A172 (cell line): ENCODE results near the gene UBA52. TPM values are rescaled to one million over a fixed set of nuclear protein-coding genes. Genes with fewer than 3 reads are reported as not detected.

Experiments used
- DNase-seq: peaks from one replicate; pipeline ENCODE4 v3.0.0-alpha.2; 2015; ENCODE audit warnings: low spot score
- total RNA-seq: library from RNA; depleted of rRNA; stranded (reverse); fragments of >200 nt; shearing (Covaris generic); gene quantifications from 2 replicates; pipeline ENCODE4 v1.2.3, GENCODE V29; 2014

UBA52 gene
- total RNA-seq, 1 experiment from 2014 or later = 779 TPM

DNA sequence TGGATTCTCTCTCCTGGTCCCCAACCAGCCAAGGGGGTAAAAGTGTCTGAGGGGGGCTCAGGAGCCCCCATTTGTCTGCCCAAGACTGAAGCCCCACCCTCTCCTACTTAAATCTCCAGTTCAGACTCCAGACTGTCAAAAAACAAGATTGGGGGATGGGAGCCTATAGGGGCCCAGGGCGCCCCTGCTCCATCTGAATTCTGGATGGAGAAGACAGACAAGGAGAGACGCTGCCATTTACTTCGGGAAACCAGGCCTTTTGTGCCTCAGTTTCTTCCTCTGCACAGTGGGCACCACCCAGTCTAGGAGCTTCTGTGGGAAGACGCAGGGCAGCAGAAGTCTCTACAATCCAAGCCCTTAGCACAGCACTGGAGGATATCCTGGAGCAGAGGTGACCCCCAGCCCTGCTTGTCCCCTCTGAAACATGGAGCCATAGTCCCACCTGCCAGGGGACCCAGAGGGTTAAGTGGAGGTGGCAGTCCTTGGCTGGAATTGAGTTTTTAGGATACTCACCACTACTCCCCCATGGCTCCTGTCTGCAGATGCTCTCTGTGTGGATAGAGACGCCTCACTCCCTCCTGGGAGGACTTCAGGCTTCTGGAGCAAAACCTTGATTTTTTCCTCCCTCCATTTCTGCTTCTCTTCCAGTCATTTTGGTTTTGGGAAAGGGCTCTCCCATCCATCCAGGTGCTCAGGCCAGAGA, 36.6 kb downstream of the UBA52 start:
- DNase-seq = no peak

GRCh38 chr19:18608805-18609716, 37.4 kb downstream of the UBA52 start:
- no peak for DNase-seq

GRCh38 chr19:18609717-18610051, 38.0 kb downstream of the UBA52 start:
- no peak for DNase-seq

- no peak for DNase-seq
Measured at GRCh38 chr19:18610245-18610555, 38.5 kb downstream of the UBA52 start.

DNA sequence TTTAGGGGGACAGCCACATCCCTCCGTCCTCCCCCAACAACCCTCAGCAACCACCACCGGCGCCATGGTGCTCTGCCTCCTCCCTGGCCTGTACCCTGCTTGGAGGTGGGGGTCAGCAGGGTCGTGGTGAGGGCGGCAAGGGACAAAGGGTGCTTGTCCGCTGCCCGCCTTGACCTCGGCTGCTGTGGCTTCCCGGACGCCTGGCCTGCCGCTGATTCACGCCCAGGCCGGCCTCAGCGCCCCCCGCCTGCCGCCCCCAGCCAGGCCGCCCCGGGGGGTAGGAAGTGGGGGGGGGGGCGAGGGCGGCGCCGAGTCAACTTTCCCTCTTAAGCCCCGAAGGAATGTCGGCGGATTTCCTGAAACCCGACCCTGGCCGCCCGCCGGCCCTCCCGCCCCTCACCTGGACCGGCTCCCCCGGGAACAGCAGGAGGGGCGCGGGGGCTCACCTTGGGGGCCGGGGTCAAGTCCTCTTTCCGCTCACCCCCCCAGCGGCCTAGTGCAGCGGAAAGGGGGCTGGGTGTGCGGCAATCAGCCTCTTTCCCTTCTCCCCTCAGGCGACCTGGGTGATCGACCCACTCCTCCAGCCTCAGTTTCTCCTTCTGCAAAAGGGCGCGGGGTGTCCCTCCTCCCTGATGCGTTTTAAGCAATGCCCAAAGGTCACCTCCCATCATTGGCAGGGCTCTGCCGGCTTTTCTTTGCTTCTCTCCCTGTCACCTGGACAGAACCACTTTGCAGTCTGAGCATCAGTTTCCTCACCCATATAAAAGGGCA, 39.1 kb downstream of the UBA52 start:
- no peak for DNase-seq

GRCh38 chr19:18611327-18612050, 39.8 kb downstream of the UBA52 start:
- no peak for DNase-seq

GRCh38 chr19:18612051-18612771, 40.6 kb downstream of the UBA52 start:
- DNase-seq = no peak

- DNase-seq = no peak
Measured at GRCh38 chr19:18612772-18613588, 41.3 kb downstream of the UBA52 start, which contains the start of gene TMEM59L. TMEM59L (plus strand) TSS chr19:18612870; CDS start chr19:18612959, 89 bp downstream.

DNA sequence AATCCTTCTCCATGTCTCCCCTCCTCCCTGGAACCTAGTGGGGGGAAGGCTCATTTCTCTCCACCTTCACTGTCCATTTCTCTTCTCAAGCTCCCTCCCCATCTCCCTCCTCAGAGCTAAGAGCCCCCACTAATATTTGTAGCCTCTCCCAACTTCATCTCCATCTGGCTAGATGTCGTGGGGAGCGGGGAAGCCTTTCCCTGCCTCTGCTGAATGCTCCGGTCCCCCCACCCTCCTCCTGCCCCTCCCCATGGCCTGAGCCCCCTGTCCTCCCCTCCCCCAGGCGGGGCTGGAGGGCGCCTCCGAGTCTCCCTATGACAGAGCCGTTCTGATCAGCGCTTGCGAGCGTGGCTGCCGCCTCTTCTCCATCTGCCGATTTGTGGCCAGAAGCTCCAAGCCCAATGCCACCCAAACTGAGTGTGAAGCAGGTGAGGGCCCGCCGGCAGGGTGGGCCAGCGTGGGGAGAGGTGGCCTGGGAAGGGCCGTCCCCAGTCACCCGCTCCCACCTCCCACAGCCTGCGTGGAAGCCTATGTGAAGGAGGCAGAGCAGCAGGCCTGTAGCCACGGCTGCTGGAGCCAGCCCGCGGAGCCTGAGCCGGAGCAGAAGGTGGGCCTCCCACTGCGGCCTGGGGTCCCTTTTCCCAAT, 42.1 kb downstream of the UBA52 start:
- DNase-seq = no peak

- no peak for DNase-seq
Measured at GRCh38 chr19:18616023-18616422, 44.4 kb downstream of the UBA52 start.

GRCh38 chr19:18617562-18617961, 45.9 kb downstream of the UBA52 start:
- no peak for DNase-seq

DNA sequence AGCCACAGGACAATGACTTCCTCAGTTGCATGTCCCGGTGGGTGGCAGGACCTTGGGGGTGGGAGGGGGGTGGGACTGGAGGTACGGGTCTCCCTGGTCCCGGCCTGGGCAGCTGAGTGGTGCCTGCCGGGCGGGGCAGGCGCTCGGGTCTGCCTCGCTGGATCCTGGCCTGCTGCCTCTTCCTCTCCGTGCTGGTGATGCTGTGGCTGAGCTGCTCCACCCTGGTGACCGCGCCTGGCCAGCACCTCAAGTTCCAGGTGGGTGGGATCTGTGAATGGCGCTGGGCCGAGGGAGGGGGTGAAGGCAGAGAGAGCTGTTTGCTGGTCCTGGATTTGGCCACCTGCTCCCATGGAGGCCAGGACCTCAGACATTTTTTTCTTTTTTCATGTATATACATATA, 46.6 kb downstream of the UBA52 start:
- no peak for DNase-seq

DNA sequence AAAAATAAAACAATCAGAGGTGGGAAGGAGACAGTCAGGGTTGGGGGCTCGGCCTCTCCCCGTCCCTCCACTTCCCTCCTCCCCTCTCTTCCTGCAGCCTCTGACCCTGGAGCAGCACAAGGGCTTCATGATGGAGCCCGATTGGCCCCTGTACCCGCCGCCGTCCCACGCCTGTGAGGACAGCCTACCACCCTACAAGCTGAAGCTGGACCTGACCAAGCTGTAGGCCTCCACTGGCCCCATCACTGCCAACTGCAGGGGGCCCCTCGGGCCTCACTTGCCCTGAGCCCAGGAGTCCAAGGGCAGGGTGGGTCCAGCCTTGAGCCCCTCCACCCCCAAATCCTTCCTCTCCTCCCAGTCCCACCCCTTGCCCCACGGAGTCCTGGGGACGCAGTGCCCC, 48.7 kb downstream of the UBA52 start:
- no peak for DNase-seq

DNA sequence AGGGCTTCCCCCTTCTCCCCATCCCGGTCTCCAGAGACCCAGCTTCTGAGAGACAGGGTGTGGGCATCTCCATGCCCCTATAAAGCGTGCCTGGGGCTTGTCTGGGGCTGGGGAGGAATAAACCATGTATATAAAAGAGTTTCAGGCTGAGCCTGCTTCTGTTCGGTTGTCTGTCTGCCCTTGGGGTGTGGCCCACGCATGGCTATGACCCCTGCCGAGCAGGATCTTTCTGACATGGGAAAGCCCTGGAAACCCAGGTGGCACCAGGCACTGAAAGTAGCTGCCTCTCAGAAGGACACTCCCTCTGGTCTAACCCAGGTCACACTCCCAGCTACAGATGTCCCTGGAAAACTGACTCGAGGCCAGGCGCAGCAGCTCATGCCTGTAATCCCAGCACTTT, 49.2 kb downstream of the UBA52 start:
- DNase-seq = no peak

- DNase-seq = no peak
Measured at GRCh38 chr19:18626906-18627305, 55.2 kb downstream of the UBA52 start.
